Testis (tissue), 3 donors: ENCODE measurements around the gene CTBP1. TPM values are rescaled to one million over a fixed set of nuclear protein-coding genes. Genes with fewer than 3 reads are reported as not detected.

Experiments
- DNase-seq: peaks from one replicate; pipeline ENCODE4 v3.0.0-alpha.2; 2019
- H3K27ac ChIP-seq, 2 donors: fragments of 200-600 bp; sonication (generic); one replicate each; pipeline ENCODE4 v1.5.1; 2019
- H3K27me3 ChIP-seq: fragments of 200-600 bp; sonication (generic); one replicate; pipeline ENCODE4 v1.5.1; 2019
- H3K36me3 ChIP-seq: fragments of 200-600 bp; sonication (generic); one replicate; pipeline ENCODE4 v1.5.1; 2017; ENCODE audit warnings: low read depth; ENCODE audit errors: missing control alignments
- H3K4me1 ChIP-seq: fragments of 200-600 bp; sonication (generic); one replicate; pipeline ENCODE4 v1.5.1; 2019
- H3K4me3 ChIP-seq, 2 donors: fragments of 200-600 bp; sonication (generic); one replicate each; pipeline ENCODE4 v1.5.1; 2017 to 2019
- H3K9me3 ChIP-seq: fragments of 200-600 bp; sonication (generic); one replicate; pipeline ENCODE4 v1.5.1; 2017
- POLR2A ChIP-seq: fragments of 450-650 bp; IDR thresholded peaks from one replicate; pipeline ENCODE4 v1.6.1; 2017; ENCODE audit warnings: antibody characterized with exemption, mild to moderate bottlenecking, moderate library complexity
- WGBS, 2 donors: methylation state at CpG; one replicate each; pipeline ENCODE4 v1.1.5; 2018; 5-methylcytosine and 5-hydroxymethylcytosine counted together
- intact Hi-C: fragments of 100-400 bp; cut with DNase I; formaldehyde crosslinking; loops from one replicate; pipeline ENCODE4 v1.15.1; 2023; ENCODE audit warnings: low total_unique reads
- polyA plus RNA-seq: library from polyadenylated mRNA; stranded (reverse); fragments of 350-450 nt; fragmentation: Illumina TruSeq; extraction: RNeasy Lipid Tissue Mini Kit (QIAGEN cat#74804); gene quantifications from one replicate; pipeline ENCODE4 v1.2.3, GENCODE V29; 2014; ENCODE audit warnings: low read depth, low replicate concordance; ENCODE audit not compliant: insufficient read depth
- total RNA-seq, 2 donors: library from RNA; depleted of rRNA; stranded (reverse); fragments of >200 nt; gene quantifications; one replicate each; pipeline ENCODE4 v1.2.3, GENCODE V29; 2016
- TF ChIP-seq, protein P1 (sequence below), 3 experiments: fragments of 450-650 bp in 2 of 3; fragments of 200-600 bp in 1 of 3; sonication (generic) in 1 of 3; IDR thresholded peaks; one replicate each; pipeline ENCODE4 v1.5.1; 2016 to 2019; ENCODE audit warnings: antibody characterized with exemption in 3 of 3, mild to moderate bottlenecking in 2 of 3, moderate library complexity in 1 of 3

Gene CTBP1
- total and polyA plus RNA-seq, 3 donors from 2014 or later, result 72.6 to 245 (median 240) TPM

DNA sequence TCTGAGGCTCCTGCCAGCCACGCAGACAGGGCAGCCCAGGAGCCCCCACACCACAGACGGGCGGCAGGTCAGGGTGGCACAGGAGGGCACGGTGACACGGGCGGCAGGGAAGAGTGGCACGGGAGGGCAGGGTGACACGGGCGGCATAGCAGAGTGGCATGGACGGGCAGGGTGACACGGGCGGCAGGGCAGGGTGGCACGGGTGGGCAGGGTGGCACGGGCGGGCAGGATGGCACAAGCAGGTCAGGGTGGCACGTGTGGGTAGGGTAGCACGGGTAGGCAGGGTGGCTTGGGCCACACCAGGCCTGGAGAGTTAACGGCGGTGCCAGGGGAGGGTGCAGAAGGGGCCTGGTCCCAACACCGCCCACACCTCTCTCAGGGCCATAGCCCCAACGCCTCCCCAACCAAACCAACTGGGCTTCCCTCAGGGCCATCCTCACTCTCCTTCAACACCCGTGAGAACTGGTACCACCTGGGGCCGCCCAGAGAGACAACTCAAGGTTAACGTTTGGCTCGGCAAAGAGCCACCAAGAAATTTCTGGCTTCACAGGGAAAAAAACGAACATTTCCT lies 3.4 kb downstream of the CTBP1 start:
- peaks cover 42% of the 10 kb centered on the region for H3K4me1 ChIP-seq
- TF ChIP-seq, protein P1, sequence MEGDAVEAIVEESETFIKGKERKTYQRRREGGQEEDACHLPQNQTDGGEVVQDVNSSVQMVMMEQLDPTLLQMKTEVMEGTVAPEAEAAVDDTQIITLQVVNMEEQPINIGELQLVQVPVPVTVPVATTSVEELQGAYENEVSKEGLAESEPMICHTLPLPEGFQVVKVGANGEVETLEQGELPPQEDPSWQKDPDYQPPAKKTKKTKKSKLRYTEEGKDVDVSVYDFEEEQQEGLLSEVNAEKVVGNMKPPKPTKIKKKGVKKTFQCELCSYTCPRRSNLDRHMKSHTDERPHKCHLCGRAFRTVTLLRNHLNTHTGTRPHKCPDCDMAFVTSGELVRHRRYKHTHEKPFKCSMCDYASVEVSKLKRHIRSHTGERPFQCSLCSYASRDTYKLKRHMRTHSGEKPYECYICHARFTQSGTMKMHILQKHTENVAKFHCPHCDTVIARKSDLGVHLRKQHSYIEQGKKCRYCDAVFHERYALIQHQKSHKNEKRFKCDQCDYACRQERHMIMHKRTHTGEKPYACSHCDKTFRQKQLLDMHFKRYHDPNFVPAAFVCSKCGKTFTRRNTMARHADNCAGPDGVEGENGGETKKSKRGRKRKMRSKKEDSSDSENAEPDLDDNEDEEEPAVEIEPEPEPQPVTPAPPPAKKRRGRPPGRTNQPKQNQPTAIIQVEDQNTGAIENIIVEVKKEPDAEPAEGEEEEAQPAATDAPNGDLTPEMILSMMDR (IDR thresholded peaks at IDR 0.05), result no peak
- TF ChIP-seq POLR2A, result no peak
- no peak overlapping the region for H3K27ac ChIP-seq
- peak; percentile 17 for DNase-seq
- 65 to 71% methylated on average over 13 to 26 of the region's 26 CpGs for WGBS, 2 donors
- no peaks in the 10 kb centered on the region for H3K36me3 ChIP-seq
- no peak overlapping the region for H3K4me3 ChIP-seq
- H3K27me3 ChIP-seq, result no peaks in the 10 kb centered on the region
- intact Hi-C loops, result no loop called here
- no peaks in the 10 kb centered on the region for H3K9me3 ChIP-seq

DNA sequence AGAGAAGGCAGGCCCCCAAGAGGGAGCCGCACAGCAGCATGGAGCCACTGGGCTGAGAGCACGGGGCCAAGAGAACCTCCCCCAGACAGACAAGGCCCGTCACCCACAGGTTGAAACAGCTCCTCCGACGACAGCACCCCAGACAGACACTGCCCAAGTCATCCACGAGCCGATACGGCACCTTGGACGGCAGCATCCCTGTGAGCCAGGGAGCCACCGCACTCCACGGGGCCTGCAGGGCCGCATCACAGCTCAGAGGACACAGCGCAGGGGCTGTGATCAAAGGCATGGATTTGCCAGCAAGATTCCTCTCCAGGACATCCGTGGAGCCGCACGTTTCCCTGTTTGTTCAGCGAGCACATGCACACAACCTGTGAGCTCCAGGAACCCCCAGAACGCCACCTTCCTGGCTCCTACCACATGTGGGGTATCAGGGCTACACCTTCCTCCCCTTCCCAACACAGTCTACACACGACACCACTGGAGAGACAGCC lies 3.9 kb downstream of the CTBP1 start:
- H3K9me3 ChIP-seq, result no peaks in the 10 kb centered on the region
- H3K4me3 ChIP-seq, result no peak overlapping the region
- peak; percentile 14 for DNase-seq
- WGBS, 2 donors, result 79 to 100% methylated on average over 1 to 7 of the region's 19 CpGs
- peaks cover 36% of the 10 kb centered on the region for H3K4me1 ChIP-seq
- intact Hi-C loops, result no loop called here
- H3K27me3 ChIP-seq, result no peaks in the 10 kb centered on the region
- no peaks in the 10 kb centered on the region for H3K36me3 ChIP-seq
- no peak overlapping the region for H3K27ac ChIP-seq
- no peak for TF ChIP-seq POLR2A
- TF ChIP-seq, protein P1 (IDR thresholded peaks at IDR 0.05), result no peak

DNA sequence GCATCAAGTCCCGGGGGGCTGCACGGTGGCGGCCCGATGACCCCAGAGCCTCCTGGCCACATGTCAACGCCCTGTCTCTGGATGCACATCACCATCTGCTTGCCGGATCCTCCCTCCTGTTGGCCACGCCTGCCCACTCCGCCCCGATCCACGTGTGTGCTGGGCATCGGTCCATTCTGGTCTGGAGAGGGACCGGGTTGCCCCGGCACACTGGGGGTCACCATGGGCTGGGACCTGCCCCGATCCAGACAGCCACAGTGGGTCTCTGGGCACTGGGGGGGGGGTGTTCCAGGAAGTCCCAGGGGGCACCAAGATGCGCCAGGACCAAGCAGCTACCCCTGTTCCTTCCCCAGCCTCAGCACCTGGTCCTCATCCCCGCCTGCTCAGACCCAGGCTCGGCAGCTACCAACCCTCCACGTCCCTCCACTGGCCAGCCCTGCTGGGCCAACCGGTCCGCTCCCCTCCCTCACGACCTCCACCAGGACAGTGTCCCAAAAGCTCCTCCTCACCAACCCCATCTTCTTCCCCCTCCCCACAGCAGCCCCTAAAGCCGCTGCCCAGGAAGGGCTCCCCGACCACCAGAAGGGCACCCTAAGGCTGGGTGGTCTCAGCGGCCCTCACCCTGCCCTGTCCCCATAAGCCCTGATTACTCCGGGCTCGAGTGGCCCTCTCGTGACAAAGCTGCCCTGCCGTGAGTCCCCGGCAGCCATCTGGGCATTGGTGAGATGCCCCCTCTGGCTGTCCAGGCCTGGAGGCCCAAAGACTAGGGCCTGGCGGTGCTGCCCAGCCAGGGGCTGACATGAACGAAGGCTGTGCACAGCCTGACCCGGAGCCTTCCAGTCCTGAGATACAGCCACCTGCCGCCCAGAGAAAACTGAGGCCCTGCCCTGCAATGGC lies 4.6 kb downstream of the CTBP1 start:
- TF ChIP-seq, protein P1 (IDR thresholded peaks at IDR 0.05), result no peak
- no peak for TF ChIP-seq POLR2A
- H3K27ac ChIP-seq, result no peak overlapping the region
- H3K4me3 ChIP-seq, result no peak overlapping the region
- intact Hi-C loops, result no loop called here
- WGBS, 2 donors, result 76 to 79% methylated on average over 22 to 33 of the region's 33 CpGs
- H3K4me1 ChIP-seq, result peaks cover 33% of the 10 kb centered on the region
- no peaks in the 10 kb centered on the region for H3K27me3 ChIP-seq
- no peak for DNase-seq
- H3K36me3 ChIP-seq, result no peaks in the 10 kb centered on the region
- H3K9me3 ChIP-seq, result no peaks in the 10 kb centered on the region

DNA sequence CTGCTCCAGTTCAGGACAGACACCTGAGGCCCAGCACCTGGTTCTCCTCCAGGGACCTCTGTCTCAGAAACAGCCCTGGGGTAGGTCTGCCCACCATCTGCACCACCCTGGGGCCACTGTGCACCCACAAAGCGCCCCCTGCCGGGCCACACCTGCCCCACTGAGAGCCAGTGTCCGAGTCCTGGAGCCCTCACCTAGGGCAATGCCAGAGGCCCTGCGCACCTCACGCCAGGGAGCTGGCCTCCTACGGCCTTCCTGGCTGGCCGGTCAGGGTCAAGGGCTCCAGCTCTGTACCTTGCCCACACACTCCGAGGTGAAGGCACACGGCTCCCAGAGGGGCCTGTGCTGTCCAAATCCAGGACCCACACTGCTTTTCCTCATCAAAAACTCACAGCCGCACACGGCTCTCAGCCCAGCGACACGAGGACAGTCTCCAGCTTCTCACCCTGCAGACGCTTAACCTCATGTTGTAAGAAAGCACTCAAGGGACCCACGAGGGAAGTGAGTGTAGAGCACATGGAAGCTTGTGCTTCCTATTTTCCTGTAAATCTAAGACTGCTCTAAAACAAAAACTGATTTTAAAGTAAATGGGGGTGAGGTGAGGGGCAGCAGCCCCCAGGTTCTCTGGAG lies 5.4 kb downstream of the CTBP1 start:
- H3K4me1 ChIP-seq, result peaks cover 33% of the 10 kb centered on the region
- no peak overlapping the region for H3K27ac ChIP-seq
- intact Hi-C loops, result no loop called here
- H3K9me3 ChIP-seq, result no peaks in the 10 kb centered on the region
- H3K4me3 ChIP-seq, result no peak overlapping the region
- DNase-seq, result no peak
- WGBS, 2 donors, result 71 to 76% methylated on average over 6 to 15 of the region's 15 CpGs
- no peaks in the 10 kb centered on the region for H3K27me3 ChIP-seq
- H3K36me3 ChIP-seq, result no peaks in the 10 kb centered on the region
- TF ChIP-seq, protein P1 (IDR thresholded peaks at IDR 0.05), result no peak
- no peak for TF ChIP-seq POLR2A
